ENCODE measurements around the gene REX1BD. TPM values are rescaled to one million over a fixed set of nuclear protein-coding genes. Genes with fewer than 3 reads are reported as not detected.

The REX1BD gene
- total and polyA plus RNA-seq, 2 donors (not counting 1 experiment from before 2014, with no cell fraction given): 90.9 to 164 TPM

GRCh38 chr19:18633321-18633720, 44.7 kb downstream of the REX1BD start:
- no peak overlapping the region for H3K4me3 Mint-ChIP-seq
- peaks cover 0 to 3% (median 0%) of the 10 kb centered on the region in 3 donors for H3K9me3 ChIP-seq (ENCODE audit: control extremely low read depth in 1 of 3, control insufficient read depth in 2 of 3, insufficient read depth in 1 of 3, low read length in 2 of 3)
- DNase-seq (no peak), ATAC-seq (ENCODE audit: low read depth) (no peak)
- intact Hi-C loops (cut with micrococcal nuclease): no loop called here
- POLR2A ChIA-PET: no interaction called here
- H3K4me1 Mint-ChIP-seq: peaks cover 24% of the 10 kb centered on the region
- CTCF ChIA-PET: no interaction called here
- peaks cover 11% of the 10 kb centered on the region for H3K79me2 ChIP-seq (ENCODE audit: control insufficient read depth, insufficient read depth, low read length)
- no peaks in the 10 kb centered on the region for H3K27me3 ChIP-seq (replicated peaks in 1 of 4; ENCODE audit: control extremely low read depth in 1 of 4, control insufficient read depth in 3 of 4, insufficient read depth in 4 of 4, low read length in 3 of 4)
- peaks cover 12 to 27% of the 10 kb centered on the region in 2 donors for H3K4me1 ChIP-seq (ENCODE audit: control insufficient read depth in 2 of 2, insufficient read depth in 2 of 2, low read length in 2 of 2)
- no peak overlapping the region for H3K4me2 ChIP-seq (replicated peaks; ENCODE audit: low read depth, low read length, poor library complexity, severe bottlenecking)
- WGBS (ENCODE audit: insufficient coverage): 89% methylated on average over 8 of the region's 8 CpGs
- peaks cover 3% of the 10 kb centered on the region for H3K27me3 Mint-ChIP-seq
- H2AFZ ChIP-seq (ENCODE audit: insufficient read depth, low read depth, low read length, poor library complexity, severe bottlenecking): no peak overlapping the region
- H3K36me3 ChIP-seq (replicated peaks in 1 of 2; ENCODE audit: control extremely low read depth in 1 of 2, control insufficient read depth in 1 of 2, extremely low read depth in 1 of 2, insufficient read depth in 2 of 2, low read length in 1 of 2): no peaks in the 10 kb centered on the region
- no peak overlapping the region for H3K4me3 ChIP-seq (ENCODE audit: control extremely low read depth in 1 of 5, extremely low read depth in 1 of 5, insufficient read depth in 1 of 5, low read depth in 2 of 5, low read length in 4 of 5)
- no peak overlapping the region for H3K9ac ChIP-seq (ENCODE audit: low read length)
- H3K27ac ChIP-seq (ENCODE audit: low read length in 2 of 2): no peak overlapping the region
- no peak overlapping the region for H3K27ac Mint-ChIP-seq
- no peaks in the 10 kb centered on the region for H3K9me3 Mint-ChIP-seq (ENCODE audit: insufficient read depth)
- TF ChIP-seq EZH2 (IDR thresholded peaks at IDR 0.05; ENCODE audit: borderline replicate concordance, insufficient read depth, low read depth, low read length, poor library complexity, severe bottlenecking) (no peak), CTCF (IDR thresholded peaks at IDR 0.05) (no peak)
- no peaks in the 10 kb centered on the region for H4K20me1 ChIP-seq (ENCODE audit: control insufficient read depth, insufficient read depth, low read length, poor library complexity, severe bottlenecking)

- intact Hi-C loops (cut with micrococcal nuclease): loop anchor here (5.0 kb wide), 2 partner anchors 68 to 153 kb away; no protein-coding TSS in a partner anchor
- 84% methylated on average over 11 of the region's 12 CpGs for WGBS (ENCODE audit: insufficient coverage)
- no peak overlapping the region for H3K27ac Mint-ChIP-seq
- no peak overlapping the region for H3K9ac ChIP-seq (ENCODE audit: low read length)
- H3K79me2 ChIP-seq (ENCODE audit: control insufficient read depth, insufficient read depth, low read length): peaks cover 11% of the 10 kb centered on the region
- no peaks in the 10 kb centered on the region for H3K27me3 ChIP-seq (replicated peaks in 1 of 4; ENCODE audit: control extremely low read depth in 1 of 4, control insufficient read depth in 3 of 4, insufficient read depth in 4 of 4, low read length in 3 of 4)
- no peak overlapping the region for H3K4me3 ChIP-seq (ENCODE audit: control extremely low read depth in 1 of 5, extremely low read depth in 1 of 5, insufficient read depth in 1 of 5, low read depth in 2 of 5, low read length in 4 of 5)
- H3K27ac ChIP-seq (ENCODE audit: low read length in 2 of 2): no peak overlapping the region
- no peak for TF ChIP-seq CTCF (IDR thresholded peaks at IDR 0.05)
- no peak for TF ChIP-seq EZH2 (IDR thresholded peaks at IDR 0.05; ENCODE audit: borderline replicate concordance, insufficient read depth, low read depth, low read length, poor library complexity, severe bottlenecking)
- H3K4me2 ChIP-seq (replicated peaks; ENCODE audit: low read depth, low read length, poor library complexity, severe bottlenecking): no peak overlapping the region
- H3K4me3 Mint-ChIP-seq: peak overlapping the region; percentile 30
- H3K27me3 Mint-ChIP-seq: peaks cover 3% of the 10 kb centered on the region
- peaks cover 25% of the 10 kb centered on the region for H3K4me1 Mint-ChIP-seq
- H4K20me1 ChIP-seq (ENCODE audit: control insufficient read depth, insufficient read depth, low read length, poor library complexity, severe bottlenecking): no peaks in the 10 kb centered on the region
- ChIA-PET POLR2A (interaction anchor here (1.6 kb wide), 1 partner anchor 46 kb away, joined by 4 read pairs; the partner anchor contains the start of gene REX1BD), CTCF (interaction anchor here (0.6 to 1.4 kb wide), 2 partner anchors 213 to 776 kb away, joined by 3 read pairs; no protein-coding TSS in a partner anchor)
- no peak for ATAC-seq (ENCODE audit: low read depth)
- no peak overlapping the region for H2AFZ ChIP-seq (ENCODE audit: insufficient read depth, low read depth, low read length, poor library complexity, severe bottlenecking)
- no peaks in the 10 kb centered on the region for H3K36me3 ChIP-seq (replicated peaks in 1 of 2; ENCODE audit: control extremely low read depth in 1 of 2, control insufficient read depth in 1 of 2, extremely low read depth in 1 of 2, insufficient read depth in 2 of 2, low read length in 1 of 2)
- no peak for DNase-seq
- peaks cover 0 to 6% (median 0%) of the 10 kb centered on the region in 3 donors for H3K9me3 ChIP-seq (ENCODE audit: control extremely low read depth in 1 of 3, control insufficient read depth in 2 of 3, insufficient read depth in 1 of 3, low read length in 2 of 3)
- no peaks in the 10 kb centered on the region for H3K9me3 Mint-ChIP-seq (ENCODE audit: insufficient read depth)
- peaks cover 12 to 27% of the 10 kb centered on the region in 2 donors for H3K4me1 ChIP-seq (ENCODE audit: control insufficient read depth in 2 of 2, insufficient read depth in 2 of 2, low read length in 2 of 2)
Measured at GRCh38 chr19:18634612-18635297, 46.2 kb downstream of the REX1BD start.

Data from B cell (primary cell).